Right renal cortex interstitium (tissue), 3 donors: Measurements from ENCODE around the gene FOXN3. TPM values are rescaled to one million over a fixed set of nuclear protein-coding genes. Genes with fewer than 3 reads are reported as not detected.
"Not testable (repeated sequence)": the region's sequence is repeated elsewhere in the genome, so short reads cannot be mapped to it uniquely, and the experiment has no call there.

Experiments
- DNase-seq, 3 donors: peaks; one replicate each; pipeline ENCODE4 v3.0.0-alpha.2; 2013; ENCODE audit warnings: low read depth in 3 of 3, low spot score in 2 of 3
- polyA plus RNA-seq, 3 donors: library from polyadenylated mRNA; unstranded; fragments of 120-200 nt; gene quantifications; one replicate each; pipeline ENCODE4 v1.2.1, GENCODE V29; 2013; ENCODE audit not compliant: insufficient read length in 3 of 3

Gene FOXN3
- polyA plus RNA-seq, 3 donors, result 31.4 to 34.5 (median 32.8) TPM

DNA sequence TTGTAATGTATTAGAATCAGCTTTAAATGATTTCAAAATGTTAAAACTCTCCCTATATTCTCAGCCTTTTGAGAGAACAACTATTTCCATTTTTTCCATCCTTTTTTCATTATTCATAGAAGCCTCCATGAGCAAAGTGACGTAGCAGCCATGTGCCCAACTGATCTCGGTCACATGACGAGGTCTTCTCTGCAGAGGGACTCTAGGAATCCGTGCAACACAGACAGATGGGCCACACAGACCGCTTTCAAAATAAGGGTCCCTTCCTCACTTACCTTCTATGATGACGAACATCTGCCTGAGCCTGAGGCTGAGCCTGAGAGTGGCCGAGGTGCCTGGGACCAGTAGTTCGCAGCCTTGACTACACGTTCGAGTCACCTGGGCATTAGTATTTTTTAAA lies 293.8 kb downstream of the FOXN3 start:
- DNase-seq, result no peak

DNA sequence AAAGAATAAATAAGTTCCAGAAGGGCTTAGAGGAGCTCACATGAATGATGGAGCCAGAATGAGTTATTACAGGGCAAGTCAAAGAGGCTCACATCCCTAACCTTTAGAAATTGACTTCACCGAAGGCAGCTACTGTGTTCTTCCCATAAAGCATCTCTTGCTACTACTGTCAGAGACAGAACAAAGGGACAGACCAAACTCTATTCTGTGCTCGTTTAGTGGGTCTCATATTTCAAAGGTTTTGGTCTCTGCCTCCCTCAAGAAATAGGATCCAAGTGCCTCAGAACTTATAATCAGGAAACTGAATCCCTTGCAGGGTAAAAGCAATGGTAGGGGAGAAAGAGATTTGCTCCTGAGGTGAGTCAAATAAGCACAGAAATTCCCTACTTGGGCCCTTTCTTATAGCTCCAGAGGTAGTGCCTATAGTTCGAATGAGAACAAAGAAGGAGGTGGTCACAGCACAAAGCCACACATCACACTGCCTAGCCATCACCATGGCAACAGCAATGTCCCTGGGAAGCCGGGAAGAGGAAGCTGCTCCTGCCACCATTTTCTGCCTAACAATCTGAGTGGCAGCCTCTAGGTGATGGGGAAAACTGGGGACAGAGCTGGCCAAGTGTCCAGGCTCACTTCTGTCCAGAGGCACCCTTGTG lies 294.9 kb downstream of the FOXN3 start:
- peak; percentile 16 to 53 (median 42) for DNase-seq

DNA sequence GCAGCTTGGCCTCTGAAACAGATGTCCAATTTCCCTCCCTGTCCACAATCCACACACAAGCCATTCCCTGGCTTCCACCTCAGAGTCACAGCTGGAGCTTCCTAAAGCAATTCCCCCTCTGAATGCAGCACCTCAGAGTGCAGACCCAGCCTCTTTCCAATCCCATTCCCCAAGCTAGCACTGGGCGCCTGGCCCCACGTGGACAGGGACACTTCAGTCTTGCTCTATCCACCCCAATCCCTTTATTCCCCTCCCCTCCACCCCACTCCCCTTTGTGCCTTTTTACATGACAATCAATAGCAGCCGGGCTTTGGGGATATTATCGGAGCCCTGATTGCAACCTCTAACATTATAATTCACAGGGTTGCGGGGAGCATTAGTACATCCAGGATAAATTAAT lies 300.0 kb downstream of the FOXN3 start:
- no peak for DNase-seq

DNA sequence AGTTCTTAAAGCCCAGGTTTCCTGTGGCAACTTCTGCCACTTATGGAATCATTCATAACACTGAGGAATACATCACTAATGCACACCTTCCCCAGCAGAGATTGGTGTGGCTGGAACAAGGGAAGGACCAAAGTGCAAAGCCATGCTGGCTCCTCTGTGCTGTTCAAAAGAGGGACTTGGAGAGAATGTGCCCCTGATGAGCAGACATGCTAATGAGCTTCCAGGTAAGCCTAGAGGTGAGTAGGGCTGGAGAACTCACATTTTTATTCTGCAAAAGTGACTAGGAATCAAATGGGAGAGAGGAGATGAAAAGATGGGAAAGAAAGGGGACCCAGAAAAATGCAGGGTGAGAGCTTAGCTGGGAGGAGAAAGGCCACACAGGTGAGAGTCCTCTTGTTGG lies 302.9 kb downstream of the FOXN3 start:
- DNase-seq, result no peak

DNA sequence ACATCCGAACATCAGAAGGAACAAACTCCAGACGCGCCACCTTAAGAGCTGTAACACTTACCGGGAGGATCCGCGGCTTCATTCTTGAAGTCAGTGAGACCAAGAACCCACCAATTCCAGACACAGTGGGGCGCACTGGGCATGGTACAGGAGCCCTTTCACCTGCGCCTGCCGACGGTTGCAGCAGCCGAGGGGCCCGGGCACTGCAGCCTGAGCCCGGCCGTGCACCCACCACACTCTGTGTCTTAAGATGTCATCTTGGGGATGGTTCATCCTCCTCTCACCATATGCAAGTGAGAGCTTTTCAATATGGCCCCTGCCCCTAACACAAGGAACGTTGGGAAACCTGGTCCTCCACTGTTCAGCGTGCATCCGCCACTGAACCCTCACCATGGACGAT lies 304.3 kb downstream of the FOXN3 start:
- DNase-seq, result no peak

DNA sequence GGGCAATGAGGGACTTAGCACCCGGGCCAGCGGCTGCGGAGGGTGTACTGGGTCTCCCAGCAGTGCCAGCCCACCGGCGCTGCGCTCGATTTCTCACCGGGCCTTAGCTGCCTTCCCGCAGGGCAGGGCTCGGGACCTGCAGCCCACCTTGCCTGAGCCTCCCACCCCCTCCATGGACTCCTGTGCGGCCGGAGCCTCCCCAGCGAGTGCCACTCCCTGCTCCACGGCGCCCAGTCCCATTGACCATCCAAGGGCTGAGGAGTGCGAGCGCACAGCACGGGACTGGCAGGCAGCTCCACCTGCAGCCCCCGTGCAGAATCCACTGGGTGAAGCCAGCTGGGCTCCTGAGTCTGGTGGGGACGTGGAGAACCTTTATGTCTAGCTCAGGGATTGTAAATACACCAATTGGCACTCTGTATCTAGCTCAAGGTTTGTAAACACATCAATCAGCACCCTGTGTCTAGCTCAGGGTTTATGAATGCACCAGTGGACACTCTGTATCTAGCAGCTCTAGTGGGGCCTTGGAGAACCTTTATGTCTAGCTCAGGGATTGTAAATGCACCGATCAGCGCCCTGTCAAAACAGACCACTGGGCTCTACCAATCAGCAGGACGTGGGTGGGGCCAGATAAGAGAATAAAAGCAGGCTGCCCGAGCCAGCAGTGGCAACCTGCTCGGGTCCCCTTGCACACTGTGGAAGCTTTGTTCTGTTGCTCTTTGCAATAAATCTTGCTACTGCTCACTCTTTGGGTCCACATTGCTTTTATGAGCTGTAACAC lies 305.1 kb downstream of the FOXN3 start:
- DNase-seq, result not testable (repeated sequence)

DNA sequence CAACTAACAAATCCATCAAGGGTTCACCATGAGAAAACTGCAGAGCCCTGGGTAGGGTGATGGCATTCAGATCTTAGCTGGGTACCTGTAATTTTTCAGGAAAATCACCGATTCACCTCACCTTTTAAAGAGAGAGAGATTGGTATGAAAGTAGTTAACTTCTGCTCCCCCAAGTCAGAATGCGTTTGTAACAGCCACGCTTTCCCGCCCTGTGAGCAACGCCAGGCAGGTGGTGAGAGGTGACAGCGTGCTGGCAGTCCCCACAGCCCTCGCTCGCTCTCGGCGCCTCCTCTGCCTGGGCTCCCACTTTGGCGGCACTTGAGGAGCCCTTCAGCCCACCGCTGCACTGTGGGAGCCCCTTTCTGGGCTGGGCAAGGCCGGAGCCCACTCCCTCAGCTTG lies 305.8 kb downstream of the FOXN3 start:
- not testable (repeated sequence) for DNase-seq

DNA sequence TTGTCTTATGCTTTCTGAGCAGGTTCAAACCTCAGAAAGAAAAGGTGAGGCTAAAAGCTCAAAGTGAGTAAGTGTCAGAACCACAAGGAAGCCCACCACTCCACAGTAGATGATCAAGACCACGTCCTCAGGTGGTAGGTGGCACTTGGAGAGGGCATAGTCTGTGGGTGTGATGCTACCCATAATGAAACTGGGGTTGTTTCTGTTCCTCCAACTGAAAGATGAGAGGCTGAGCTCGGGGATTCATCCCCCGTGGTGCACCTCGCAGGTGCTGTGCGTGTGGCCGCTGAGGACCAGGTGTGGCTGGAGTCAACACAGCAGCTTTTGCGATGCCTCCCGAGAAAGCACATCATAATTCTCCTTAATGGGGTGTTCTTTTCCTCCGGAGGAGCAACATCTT lies 306.9 kb downstream of the FOXN3 start:
- DNase-seq, result no peak

DNA sequence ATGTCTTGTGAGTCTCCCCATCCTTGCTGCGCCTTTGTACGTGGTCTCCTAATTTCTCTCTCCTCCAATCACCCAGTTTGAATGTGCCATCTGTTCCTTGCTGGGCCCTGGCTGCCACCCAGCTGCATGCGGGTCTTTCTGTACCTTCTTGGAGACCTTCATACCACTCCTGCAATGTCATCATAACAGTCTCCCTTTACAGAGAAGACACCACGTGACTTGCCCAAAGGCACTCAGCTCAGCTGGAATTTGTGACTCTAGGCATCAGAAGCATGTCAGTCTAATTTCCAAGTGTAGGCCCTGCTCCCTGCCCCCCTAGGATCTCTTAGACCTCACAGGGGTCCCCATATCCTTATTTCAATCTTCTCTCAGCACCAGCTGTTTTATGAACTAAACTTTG lies 308.4 kb downstream of the FOXN3 start:
- no peak for DNase-seq

DNA sequence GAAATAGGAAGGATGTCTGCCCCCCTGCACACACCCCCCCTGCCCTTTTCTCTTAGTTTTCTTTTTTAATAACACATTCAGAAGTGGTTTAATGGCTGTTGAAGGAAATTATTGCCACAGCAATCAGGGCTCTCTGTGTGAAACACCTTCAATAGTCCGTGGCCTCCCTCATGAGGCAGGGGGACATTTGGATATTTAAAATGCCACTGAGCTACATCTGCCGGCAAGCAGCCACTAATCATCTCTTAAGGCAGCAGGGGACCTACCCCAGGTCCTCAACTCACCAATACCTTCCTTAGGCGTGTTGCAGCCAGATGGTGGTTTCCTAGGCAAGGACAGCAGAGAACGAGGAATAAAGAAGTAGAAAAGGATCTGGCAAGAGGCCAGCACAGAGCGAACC lies 309.4 kb downstream of the FOXN3 start:
- no peak for DNase-seq
